K562 (cell line): ENCODE measurements around the gene NLRP6. TPM values are rescaled to one million over a fixed set of nuclear protein-coding genes. Genes with fewer than 3 reads are reported as not detected.

Experiments
- CHD4 ChIP-seq: fragments of 200-600 bp; sonication (generic); IDR thresholded peaks from 3 replicates; pipeline ENCODE4 v1.6.1; 2012; ENCODE audit warnings: low read depth, mild to moderate bottlenecking, mixed read lengths, low read length, inconsistent platforms; ENCODE audit not compliant: insufficient read depth, insufficient replicate concordance, poor library complexity, severe bottlenecking
- ELF1 ChIP-seq: fragments of 200-800 bp; sonication (Bioruptor generic); IDR thresholded peaks from 2 replicates; pipeline ENCODE4 v1.6.1; 2016; ENCODE audit warnings: missing genetic modification characterization, missing compliant biosample characterization
- JUNB ChIP-seq: fragments of 450-650 bp; formaldehyde crosslinking; conservative IDR thresholded peaks from 2 replicates; pipeline ENCODE4 v1.4.0; 2020; ENCODE audit warnings: mild to moderate bottlenecking
- MYBL2 ChIP-seq, 2 experiments: fragments of 450-650 bp in 1 of 2; sonication (generic) in 1 of 2; formaldehyde crosslinking in 1 of 2; IDR thresholded peaks; 2 replicates each; pipeline versions ENCODE4 v1.6.1 to v1.8.1; 2017 to 2022; ENCODE audit warnings: borderline replicate concordance in 1 of 2, inconsistent platforms in 1 of 2, low read depth in 1 of 2, mild to moderate bottlenecking in 1 of 2, missing genetic modification reagents in 1 of 2, moderate library complexity in 1 of 2
- PRMT5 ChIP-seq: sonication (generic); formaldehyde crosslinking; IDR thresholded peaks from 2 replicates; pipeline ENCODE4 v1.5.0; 2020; ENCODE audit warnings: missing genetic modification reagents
- SRSF7 ChIP-seq: fragments of 200-400 bp; formaldehyde crosslinking; optimal IDR thresholded peaks from 2 replicates; pipeline ENCODE3; 2017; ENCODE audit warnings: mild to moderate bottlenecking, low read depth, low read length
- TARDBP ChIP-seq: fragments of 450-650 bp; IDR thresholded peaks from 2 replicates; pipeline ENCODE4 v1.6.1; 2016
- TEAD1 ChIP-seq, 2 experiments: fragments of 450-650 bp in 1 of 2; sonication (generic) in 1 of 2; formaldehyde crosslinking; IDR thresholded peaks; 2 replicates each; pipeline versions ENCODE4 v1.4.0 to v1.8.0; 2020 to 2022; ENCODE audit warnings: mild to moderate bottlenecking in 2 of 2, missing genetic modification reagents in 1 of 2
- polyA plus RNA-seq, 8 experiments: library from polyadenylated mRNA; depleted of rRNA in 4 of 8; stranded (reverse) in 5 of 8; unstranded in 3 of 8; fragments of >200 nt; fragmentation: Nextera tagmentation in 2 of 8; fragmentation: Illumina TruSeq in 1 of 8; extraction: Ambion mirVana in 2 of 8; extraction: Trizol in 1 of 8; gene quantifications; 2 replicates each; pipeline versions ENCODE4 v1.2.1 to v1.2.3, GENCODE V29; 2011 to 2014; ENCODE audit warnings: inconsistent platforms in 1 of 8, missing spikeins in 1 of 8
- total RNA-seq, 7 experiments: library from RNA; depleted of rRNA in 6 of 7; stranded (reverse); fragments of >200 nt in 6 of 7; fragmentation: Illumina TruSeq in 2 of 7; extraction: Trizol in 2 of 7; gene quantifications; 2 replicates each; pipeline versions ENCODE4 v1.2.1 to v1.2.3, GENCODE V29; 2011 to 2021; ENCODE audit warnings: low replicate concordance in 1 of 7
- TF ChIP-seq, protein P1 (sequence below), 2 experiments: fragments of 450-650 bp; conservative IDR thresholded peaks; 2 replicates each; pipeline ENCODE4 v1.6.1; 2017; ENCODE audit warnings: mild to moderate bottlenecking in 2 of 2, moderate library complexity in 2 of 2
- TF ChIP-seq, protein P2 (sequence below): sonication (generic); formaldehyde crosslinking; IDR thresholded peaks from 2 replicates; pipeline ENCODE4 v1.4.0; 2020; ENCODE audit warnings: mild to moderate bottlenecking, missing genetic modification reagents
- TF ChIP-seq, protein P3 (sequence below): sonication (generic); formaldehyde crosslinking; IDR thresholded peaks from 2 replicates; pipeline ENCODE4 v1.8.1; 2023; ENCODE audit warnings: mild to moderate bottlenecking, missing genetic modification reagents
- TF ChIP-seq, protein P4 (sequence below), 2 experiments: fragments of 450-650 bp; formaldehyde crosslinking in 1 of 2; IDR thresholded peaks; 2 replicates each; pipeline versions ENCODE4 v1.4.0 to v1.6.1; 2014 to 2020; ENCODE audit warnings: mild to moderate bottlenecking in 2 of 2, borderline replicate concordance in 1 of 2, low read depth in 1 of 2

NLRP6 gene
- total and polyA plus RNA-seq, 9 of the 15 experiments (the other 6 are each of a cell fraction or from before 2014, with no cell fraction given): 0.03 to 0.18 (median 0.15) TPM; not detected in 5

DNA sequence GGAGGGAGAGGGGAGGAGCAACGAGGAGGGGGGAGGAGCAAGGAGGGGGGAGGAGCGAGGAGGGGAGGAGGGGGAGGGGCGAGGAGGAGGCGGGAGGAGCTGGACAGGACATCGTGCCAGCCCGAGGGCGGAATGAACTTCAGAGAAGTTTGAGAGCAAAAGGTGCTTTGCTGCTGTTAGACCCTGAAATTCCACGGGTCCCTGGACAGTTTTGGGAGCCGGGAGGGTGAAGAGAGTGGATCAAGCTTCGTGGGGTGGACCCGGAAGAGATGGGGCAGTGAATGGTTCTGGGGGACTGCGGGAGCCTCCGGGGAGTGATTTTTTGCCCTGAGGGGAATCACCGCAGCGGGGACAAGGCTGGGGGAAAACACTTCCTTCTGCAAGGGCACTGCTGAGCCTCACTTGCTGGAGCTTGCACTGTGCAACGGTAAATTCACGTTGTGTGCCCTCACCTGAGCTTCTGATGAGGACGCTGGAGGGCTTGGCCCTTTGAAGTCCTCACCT lies 10.7 kb upstream of the NLRP6 start (continued):
- TF ChIP-seq TEAD1 (CRISPR knock-in tag; IDR thresholded peaks at IDR 0.05) (no peak), JUNB (no peak), CHD4 (no peak), SRSF7 (no peak), MYBL2 (IDR thresholded peaks at IDR 0.05; ENCODE audit: low read depth) (no peak), MYBL2 (CRISPR knock-in tag; IDR thresholded peaks at IDR 0.05; ENCODE audit: borderline replicate concordance) (no peak), ELF1 (tag) (0 out of 2 replicates have a peak, but pooled peaks have one; percentile 35), TARDBP (0 out of 2 replicates have a peak, but pooled peaks have one; percentile 22), PRMT5 (CRISPR knock-in tag) (no peak)
- TF ChIP-seq, protein P1, sequence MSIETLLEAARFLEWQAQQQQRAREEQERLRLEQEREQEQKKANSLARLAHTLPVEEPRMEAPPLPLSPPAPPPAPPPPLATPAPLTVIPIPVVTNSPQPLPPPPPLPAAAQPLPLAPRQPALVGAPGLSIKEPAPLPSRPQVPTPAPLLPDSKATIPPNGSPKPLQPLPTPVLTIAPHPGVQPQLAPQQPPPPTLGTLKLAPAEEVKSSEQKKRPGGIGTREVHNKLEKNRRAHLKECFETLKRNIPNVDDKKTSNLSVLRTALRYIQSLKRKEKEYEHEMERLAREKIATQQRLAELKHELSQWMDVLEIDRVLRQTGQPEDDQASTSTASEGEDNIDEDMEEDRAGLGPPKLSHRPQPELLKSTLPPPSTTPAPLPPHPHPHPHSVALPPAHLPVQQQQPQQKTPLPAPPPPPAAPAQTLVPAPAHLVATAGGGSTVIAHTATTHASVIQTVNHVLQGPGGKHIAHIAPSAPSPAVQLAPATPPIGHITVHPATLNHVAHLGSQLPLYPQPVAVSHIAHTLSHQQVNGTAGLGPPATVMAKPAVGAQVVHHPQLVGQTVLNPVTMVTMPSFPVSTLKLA (conservative IDR thresholded peaks at IDR 0.05): no peak; a peak in 1 of 4 replicates
- TF ChIP-seq, protein P2, sequence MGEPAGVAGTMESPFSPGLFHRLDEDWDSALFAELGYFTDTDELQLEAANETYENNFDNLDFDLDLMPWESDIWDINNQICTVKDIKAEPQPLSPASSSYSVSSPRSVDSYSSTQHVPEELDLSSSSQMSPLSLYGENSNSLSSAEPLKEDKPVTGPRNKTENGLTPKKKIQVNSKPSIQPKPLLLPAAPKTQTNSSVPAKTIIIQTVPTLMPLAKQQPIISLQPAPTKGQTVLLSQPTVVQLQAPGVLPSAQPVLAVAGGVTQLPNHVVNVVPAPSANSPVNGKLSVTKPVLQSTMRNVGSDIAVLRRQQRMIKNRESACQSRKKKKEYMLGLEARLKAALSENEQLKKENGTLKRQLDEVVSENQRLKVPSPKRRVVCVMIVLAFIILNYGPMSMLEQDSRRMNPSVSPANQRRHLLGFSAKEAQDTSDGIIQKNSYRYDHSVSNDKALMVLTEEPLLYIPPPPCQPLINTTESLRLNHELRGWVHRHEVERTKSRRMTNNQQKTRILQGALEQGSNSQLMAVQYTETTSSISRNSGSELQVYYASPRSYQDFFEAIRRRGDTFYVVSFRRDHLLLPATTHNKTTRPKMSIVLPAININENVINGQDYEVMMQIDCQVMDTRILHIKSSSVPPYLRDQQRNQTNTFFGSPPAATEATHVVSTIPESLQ (CRISPR knock-in tag): no peak
- TF ChIP-seq, protein P3, sequence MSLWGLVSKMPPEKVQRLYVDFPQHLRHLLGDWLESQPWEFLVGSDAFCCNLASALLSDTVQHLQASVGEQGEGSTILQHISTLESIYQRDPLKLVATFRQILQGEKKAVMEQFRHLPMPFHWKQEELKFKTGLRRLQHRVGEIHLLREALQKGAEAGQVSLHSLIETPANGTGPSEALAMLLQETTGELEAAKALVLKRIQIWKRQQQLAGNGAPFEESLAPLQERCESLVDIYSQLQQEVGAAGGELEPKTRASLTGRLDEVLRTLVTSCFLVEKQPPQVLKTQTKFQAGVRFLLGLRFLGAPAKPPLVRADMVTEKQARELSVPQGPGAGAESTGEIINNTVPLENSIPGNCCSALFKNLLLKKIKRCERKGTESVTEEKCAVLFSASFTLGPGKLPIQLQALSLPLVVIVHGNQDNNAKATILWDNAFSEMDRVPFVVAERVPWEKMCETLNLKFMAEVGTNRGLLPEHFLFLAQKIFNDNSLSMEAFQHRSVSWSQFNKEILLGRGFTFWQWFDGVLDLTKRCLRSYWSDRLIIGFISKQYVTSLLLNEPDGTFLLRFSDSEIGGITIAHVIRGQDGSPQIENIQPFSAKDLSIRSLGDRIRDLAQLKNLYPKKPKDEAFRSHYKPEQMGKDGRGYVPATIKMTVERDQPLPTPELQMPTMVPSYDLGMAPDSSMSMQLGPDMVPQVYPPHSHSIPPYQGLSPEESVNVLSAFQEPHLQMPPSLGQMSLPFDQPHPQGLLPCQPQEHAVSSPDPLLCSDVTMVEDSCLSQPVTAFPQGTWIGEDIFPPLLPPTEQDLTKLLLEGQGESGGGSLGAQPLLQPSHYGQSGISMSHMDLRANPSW (CRISPR knock-in tag): no peak
- TF ChIP-seq, protein P4, sequence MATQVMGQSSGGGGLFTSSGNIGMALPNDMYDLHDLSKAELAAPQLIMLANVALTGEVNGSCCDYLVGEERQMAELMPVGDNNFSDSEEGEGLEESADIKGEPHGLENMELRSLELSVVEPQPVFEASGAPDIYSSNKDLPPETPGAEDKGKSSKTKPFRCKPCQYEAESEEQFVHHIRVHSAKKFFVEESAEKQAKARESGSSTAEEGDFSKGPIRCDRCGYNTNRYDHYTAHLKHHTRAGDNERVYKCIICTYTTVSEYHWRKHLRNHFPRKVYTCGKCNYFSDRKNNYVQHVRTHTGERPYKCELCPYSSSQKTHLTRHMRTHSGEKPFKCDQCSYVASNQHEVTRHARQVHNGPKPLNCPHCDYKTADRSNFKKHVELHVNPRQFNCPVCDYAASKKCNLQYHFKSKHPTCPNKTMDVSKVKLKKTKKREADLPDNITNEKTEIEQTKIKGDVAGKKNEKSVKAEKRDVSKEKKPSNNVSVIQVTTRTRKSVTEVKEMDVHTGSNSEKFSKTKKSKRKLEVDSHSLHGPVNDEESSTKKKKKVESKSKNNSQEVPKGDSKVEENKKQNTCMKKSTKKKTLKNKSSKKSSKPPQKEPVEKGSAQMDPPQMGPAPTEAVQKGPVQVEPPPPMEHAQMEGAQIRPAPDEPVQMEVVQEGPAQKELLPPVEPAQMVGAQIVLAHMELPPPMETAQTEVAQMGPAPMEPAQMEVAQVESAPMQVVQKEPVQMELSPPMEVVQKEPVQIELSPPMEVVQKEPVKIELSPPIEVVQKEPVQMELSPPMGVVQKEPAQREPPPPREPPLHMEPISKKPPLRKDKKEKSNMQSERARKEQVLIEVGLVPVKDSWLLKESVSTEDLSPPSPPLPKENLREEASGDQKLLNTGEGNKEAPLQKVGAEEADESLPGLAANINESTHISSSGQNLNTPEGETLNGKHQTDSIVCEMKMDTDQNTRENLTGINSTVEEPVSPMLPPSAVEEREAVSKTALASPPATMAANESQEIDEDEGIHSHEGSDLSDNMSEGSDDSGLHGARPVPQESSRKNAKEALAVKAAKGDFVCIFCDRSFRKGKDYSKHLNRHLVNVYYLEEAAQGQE (IDR thresholded peaks at IDR 0.05; ENCODE audit: borderline replicate concordance): no peak
- TF ChIP-seq, protein P4 (CRISPR knock-in tag; IDR thresholded peaks at IDR 0.05; ENCODE audit: low read depth): no peak
